SU-DHL-6 (cell line): Measurements from ENCODE around the gene EFCAB6.

ENCODE experiments used
- H2AFZ ChIP-seq: fragments of 200-600 bp; sonication (generic); 2 replicates; pipeline ENCODE4 v1.6.1; 2014; ENCODE audit warnings: low read depth, mild to moderate bottlenecking, moderate library complexity, mixed read lengths, antibody characterized with exemption, low read length; ENCODE audit not compliant: severe bottlenecking
- H3F3A ChIP-seq: fragments of 200-600 bp; shearing (Covaris generic); 2 replicates; pipeline ENCODE4 v1.6.0; 2016; ENCODE audit warnings: antibody characterized with exemption, mild to moderate bottlenecking; ENCODE audit not compliant: insufficient read depth
- H3K27ac ChIP-seq: fragments of 200-600 bp; sonication (generic); 2 replicates; pipeline ENCODE4 v1.5.1; 2016; ENCODE audit warnings: low read depth, mild to moderate bottlenecking, low read length, moderate library complexity, mixed read lengths
- H3K27me3 ChIP-seq: fragments of 200-600 bp; sonication (generic), shearing (Covaris generic); 2 replicates; pipeline ENCODE4 v1.6.0; 2014; ENCODE audit warnings: mild to moderate bottlenecking, low read length
- H3K36me3 ChIP-seq: fragments of 200-600 bp; sonication (generic); 2 replicates; pipeline ENCODE4 v1.6.1; 2014; ENCODE audit warnings: mild to moderate bottlenecking, low read length, mixed read lengths
- H3K4me2 ChIP-seq: fragments of 300-600, 200-600 bp; shearing (Covaris generic), sonication (generic); 2 replicates; pipeline ENCODE4 v1.6.0; 2014; ENCODE audit warnings: low read length, low read depth, mild to moderate bottlenecking; ENCODE audit not compliant: poor library complexity, severe bottlenecking
- H3K4me3 ChIP-seq: fragments of 200-600 bp; sonication (generic); 2 replicates; pipeline ENCODE4 v1.5.1; 2014; ENCODE audit warnings: antibody characterized with exemption, low read length, mild to moderate bottlenecking, mixed read lengths; ENCODE audit not compliant: insufficient read depth, poor library complexity, severe bottlenecking
- H3K79me2 ChIP-seq: fragments of 200-600 bp; sonication (generic); 2 replicates; pipeline ENCODE4 v1.6.1; 2014; ENCODE audit warnings: mild to moderate bottlenecking, low read length, moderate library complexity; ENCODE audit not compliant: insufficient read depth
- H3K9ac ChIP-seq: fragments of 200-600 bp; sonication (generic); 2 replicates; pipeline ENCODE4 v1.7.0; 2014; ENCODE audit warnings: mild to moderate bottlenecking, low read length
- H3K9me2 ChIP-seq: fragments of 200-600 bp; sonication (generic); replicated peaks from 2 replicates; pipeline ENCODE4 v1.6.1; 2014; ENCODE audit warnings: low read length; ENCODE audit not compliant: insufficient read depth
- H3K9me3 ChIP-seq: fragments of 200-600 bp; sonication (generic); 2 replicates; pipeline ENCODE4 v1.6.1; 2014; ENCODE audit warnings: low read length, mixed read lengths; ENCODE audit not compliant: insufficient read depth
- H4K20me1 ChIP-seq: fragments of 200-600 bp; sonication (generic); 2 replicates; pipeline ENCODE4 v1.6.1; 2014; ENCODE audit warnings: low read depth, mild to moderate bottlenecking, antibody characterized with exemption, low read length, moderate library complexity, mixed read lengths
- EZH2phosphoT487 ChIP-seq: fragments of 200-600 bp; sonication (generic), shearing (Covaris generic); conservative IDR thresholded peaks from 2 replicates; pipeline ENCODE4 v1.6.1; 2018; ENCODE audit warnings: mild to moderate bottlenecking, antibody characterized with exemption, low read length, moderate library complexity, mixed read lengths
- TF ChIP-seq, protein P1 (sequence below): fragments of 200-600 bp; sonication (generic); IDR thresholded peaks from one replicate; pipeline ENCODE4 v1.5.1; 2017; ENCODE audit warnings: antibody characterized with exemption, mild to moderate bottlenecking, low read length, moderate library complexity; ENCODE audit not compliant: insufficient read depth, poor library complexity, severe bottlenecking

EFCAB6 gene

DNA sequence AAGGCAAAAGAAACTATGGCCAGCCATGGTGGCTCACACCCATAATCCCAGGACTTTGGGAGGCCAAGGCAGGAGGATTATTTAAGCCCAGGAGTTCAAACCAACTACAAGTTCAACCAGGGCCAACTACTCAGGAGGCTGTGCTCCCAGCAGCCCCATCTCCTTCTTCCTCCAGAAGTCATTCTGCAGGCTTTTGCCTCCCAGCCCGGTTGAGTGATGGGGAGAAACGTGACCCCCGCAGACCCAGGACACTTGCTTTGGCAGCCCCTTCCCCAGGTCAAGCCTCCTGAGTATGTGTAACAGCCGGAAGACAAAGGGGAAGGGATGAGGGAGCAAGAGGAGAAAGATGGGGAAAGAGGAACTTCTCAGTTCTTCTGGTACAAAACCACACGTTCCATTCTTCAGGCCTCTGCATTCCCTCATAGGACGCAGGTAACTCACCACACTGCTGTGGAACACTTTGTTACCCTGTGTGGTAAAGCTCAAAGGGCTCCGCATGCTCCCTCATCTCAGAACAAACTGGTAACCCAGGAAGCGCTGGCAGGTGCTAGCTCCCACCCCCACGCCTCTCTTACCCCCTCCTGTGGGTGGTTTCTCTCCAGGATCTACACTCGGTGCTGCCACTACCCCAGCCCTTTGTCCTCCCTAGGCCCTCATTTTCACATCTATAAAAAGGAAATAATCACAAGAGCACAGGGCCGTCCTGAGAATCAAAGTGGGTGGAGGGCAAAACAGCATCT, 46.2 kb upstream of the EFCAB6 start:
- Histone ChIP-seq H3K79me2 (no peaks in the 10 kb centered on the region), H3K4me3 (no peak overlapping the region), H3K9ac (no peak overlapping the region), H3F3A (no peaks in the 10 kb centered on the region), H3K36me3 (no peaks in the 10 kb centered on the region), H3K27ac (no peak overlapping the region), H3K9me3 (no peaks in the 10 kb centered on the region), H3K9me2 (no peaks in the 10 kb centered on the region), H3K27me3 (no peaks in the 10 kb centered on the region), H4K20me1 (no peaks in the 10 kb centered on the region), H3K4me2 (no peak overlapping the region), H2AFZ (no peak overlapping the region)
- TF ChIP-seq, protein P1, sequence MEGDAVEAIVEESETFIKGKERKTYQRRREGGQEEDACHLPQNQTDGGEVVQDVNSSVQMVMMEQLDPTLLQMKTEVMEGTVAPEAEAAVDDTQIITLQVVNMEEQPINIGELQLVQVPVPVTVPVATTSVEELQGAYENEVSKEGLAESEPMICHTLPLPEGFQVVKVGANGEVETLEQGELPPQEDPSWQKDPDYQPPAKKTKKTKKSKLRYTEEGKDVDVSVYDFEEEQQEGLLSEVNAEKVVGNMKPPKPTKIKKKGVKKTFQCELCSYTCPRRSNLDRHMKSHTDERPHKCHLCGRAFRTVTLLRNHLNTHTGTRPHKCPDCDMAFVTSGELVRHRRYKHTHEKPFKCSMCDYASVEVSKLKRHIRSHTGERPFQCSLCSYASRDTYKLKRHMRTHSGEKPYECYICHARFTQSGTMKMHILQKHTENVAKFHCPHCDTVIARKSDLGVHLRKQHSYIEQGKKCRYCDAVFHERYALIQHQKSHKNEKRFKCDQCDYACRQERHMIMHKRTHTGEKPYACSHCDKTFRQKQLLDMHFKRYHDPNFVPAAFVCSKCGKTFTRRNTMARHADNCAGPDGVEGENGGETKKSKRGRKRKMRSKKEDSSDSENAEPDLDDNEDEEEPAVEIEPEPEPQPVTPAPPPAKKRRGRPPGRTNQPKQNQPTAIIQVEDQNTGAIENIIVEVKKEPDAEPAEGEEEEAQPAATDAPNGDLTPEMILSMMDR, result no peak
- TF ChIP-seq EZH2phosphoT487, result no peak

DNA sequence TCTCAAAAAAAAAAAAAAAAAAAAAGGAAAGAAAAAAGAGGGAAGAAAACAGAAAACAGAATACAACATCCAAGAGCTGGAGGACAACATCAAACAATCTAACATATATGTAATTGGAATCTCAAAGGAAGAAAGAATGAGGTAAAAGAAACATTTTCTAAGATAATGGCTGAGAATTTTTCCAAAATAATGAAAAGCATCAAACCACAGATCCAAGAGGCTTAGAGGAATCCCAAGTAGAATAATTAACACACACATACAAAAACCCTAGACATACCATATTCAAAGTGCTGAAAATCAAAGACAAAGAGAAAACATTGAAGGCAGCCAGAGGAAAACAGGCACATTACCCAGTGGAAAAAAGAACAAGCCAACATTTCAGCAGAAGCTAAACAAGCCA, 45.3 kb upstream of the EFCAB6 start:
- no peak overlapping the region for H3K4me2 ChIP-seq
- H3K27ac ChIP-seq, result no peak overlapping the region
- H2AFZ ChIP-seq, result no peak overlapping the region
- no peaks in the 10 kb centered on the region for H3F3A ChIP-seq
- H3K4me3 ChIP-seq, result no peak overlapping the region
- no peaks in the 10 kb centered on the region for H4K20me1 ChIP-seq
- no peak overlapping the region for H3K9ac ChIP-seq
- no peaks in the 10 kb centered on the region for H3K36me3 ChIP-seq
- no peaks in the 10 kb centered on the region for H3K79me2 ChIP-seq
- H3K9me2 ChIP-seq, result no peaks in the 10 kb centered on the region
- no peak for TF ChIP-seq EZH2phosphoT487
- TF ChIP-seq, protein P1, result no peak
- H3K9me3 ChIP-seq, result no peaks in the 10 kb centered on the region
- H3K27me3 ChIP-seq, result no peaks in the 10 kb centered on the region

DNA sequence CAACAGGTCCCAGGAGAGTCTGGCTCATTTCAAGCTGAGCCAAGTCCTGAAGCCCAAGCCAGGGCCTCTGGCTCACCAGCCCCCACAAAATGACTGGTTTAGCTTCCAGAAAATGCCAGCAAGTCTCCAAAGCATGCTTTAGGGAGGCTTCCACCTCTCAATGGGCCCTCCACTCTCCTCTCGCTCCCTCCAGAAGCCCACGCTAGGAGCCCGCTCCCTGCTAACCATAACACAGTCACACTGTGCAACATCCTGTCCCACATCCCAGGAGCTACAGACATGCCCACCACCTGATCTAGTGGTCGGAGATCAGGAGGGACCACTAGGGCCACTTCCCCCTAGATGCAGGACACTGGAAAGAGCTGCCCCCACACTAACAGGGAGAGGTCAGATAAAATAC, 43.3 kb upstream of the EFCAB6 start:
- Histone ChIP-seq H4K20me1 (no peaks in the 10 kb centered on the region), H3K27me3 (no peaks in the 10 kb centered on the region), H3K4me3 (no peak overlapping the region), H3K4me2 (no peak overlapping the region), H3F3A (no peaks in the 10 kb centered on the region), H3K27ac (no peak overlapping the region), H3K36me3 (no peaks in the 10 kb centered on the region), H2AFZ (no peak overlapping the region), H3K9ac (no peak overlapping the region), H3K9me2 (no peaks in the 10 kb centered on the region), H3K9me3 (no peaks in the 10 kb centered on the region), H3K79me2 (no peaks in the 10 kb centered on the region)
- TF ChIP-seq, protein P1, result no peak
- no peak for TF ChIP-seq EZH2phosphoT487
